NCI-H510A (cell line): ENCODE data around the gene MSI1.
"Not testable (repeated sequence)": the region's sequence is repeated elsewhere in the genome, so short reads cannot be mapped to it uniquely, and the experiment has no call there.

Experiments
- DNase-seq: peaks from one replicate; lab custom pipeline; 2025; lab: John Stamatoyannopoulos, UW

MSI1 gene

GRCh38 chr12:120353556-120354317, 15.2 kb downstream of the MSI1 start:
- no peak for DNase-seq

- no peak for DNase-seq
These were observed 15.8 kb downstream of the MSI1 start for GRCh38 chr12:120353136-120353535.

- DNase-seq = no peak
These were observed 16.8 kb downstream of the MSI1 start for GRCh38 chr12:120352117-120352516.

- DNase-seq = no peak
These were observed 18.2 kb downstream of the MSI1 start for GRCh38 chr12:120350576-120351350.

- no peak for DNase-seq
These were observed 21.2 kb downstream of the MSI1 start for GRCh38 chr12:120347766-120348165.

- DNase-seq = no peak
These were observed 22.3 kb downstream of the MSI1 start for GRCh38 chr12:120346681-120347080.

GRCh38 chr12:120346031-120346430, 22.9 kb downstream of the MSI1 start:
- DNase-seq = no peak

GRCh38 chr12:120343692-120344091, 25.3 kb downstream of the MSI1 start:
- DNase-seq = no peak

GRCh38 chr12:120343039-120343537, 25.9 kb downstream of the MSI1 start:
- no peak for DNase-seq

- DNase-seq = no peak
These were observed 26.6 kb downstream of the MSI1 start for GRCh38 chr12:120342175-120343038.

GRCh38 chr12:120339256-120339655, 29.7 kb downstream of the MSI1 start:
- DNase-seq = no peak

- DNase-seq = no peak
These were observed 31.2 kb downstream of the MSI1 start for GRCh38 chr12:120337730-120338129.

- not testable (repeated sequence) for DNase-seq
These were observed 32.6 kb downstream of the MSI1 start for GRCh38 chr12:120336392-120336791.

- DNase-seq = not testable (repeated sequence)
These were observed 33.5 kb downstream of the MSI1 start for GRCh38 chr12:120335447-120335846.

GRCh38 chr12:120332523-120332922, 36.4 kb downstream of the MSI1 start:
- DNase-seq = no peak

- no peak for DNase-seq
These were observed 36.9 kb downstream of the MSI1 start for GRCh38 chr12:120332041-120332440.

GRCh38 chr12:120331390-120331789, 37.6 kb downstream of the MSI1 start:
- no peak for DNase-seq

GRCh38 chr12:120328228-120328627, 40.7 kb downstream of the MSI1 start:
- no peak for DNase-seq

- DNase-seq = no peak
These were observed 41.4 kb downstream of the MSI1 start, which contains the start of gene PLA2G1B for GRCh38 chr12:120327593-120327992. Gene PLA2G1B, minus strand, starts transcription at chr12:120327779. Its CDS starts 26 bp downstream, at chr12:120327753.

GRCh38 chr12:120324841-120325417, 44.0 kb downstream of the MSI1 start:
- DNase-seq = no peak

- DNase-seq = no peak
These were observed 45.2 kb downstream of the MSI1 start for GRCh38 chr12:120323772-120324171.
